ENCODE measurements around the gene SLC9A8. TPM values are rescaled to one million over a fixed set of nuclear protein-coding genes. Genes with fewer than 3 reads are reported as not detected.

Gene SLC9A8
- total and polyA plus RNA-seq, 4 donors: 7.8 to 21.1 (median 14.4) TPM

DNA sequence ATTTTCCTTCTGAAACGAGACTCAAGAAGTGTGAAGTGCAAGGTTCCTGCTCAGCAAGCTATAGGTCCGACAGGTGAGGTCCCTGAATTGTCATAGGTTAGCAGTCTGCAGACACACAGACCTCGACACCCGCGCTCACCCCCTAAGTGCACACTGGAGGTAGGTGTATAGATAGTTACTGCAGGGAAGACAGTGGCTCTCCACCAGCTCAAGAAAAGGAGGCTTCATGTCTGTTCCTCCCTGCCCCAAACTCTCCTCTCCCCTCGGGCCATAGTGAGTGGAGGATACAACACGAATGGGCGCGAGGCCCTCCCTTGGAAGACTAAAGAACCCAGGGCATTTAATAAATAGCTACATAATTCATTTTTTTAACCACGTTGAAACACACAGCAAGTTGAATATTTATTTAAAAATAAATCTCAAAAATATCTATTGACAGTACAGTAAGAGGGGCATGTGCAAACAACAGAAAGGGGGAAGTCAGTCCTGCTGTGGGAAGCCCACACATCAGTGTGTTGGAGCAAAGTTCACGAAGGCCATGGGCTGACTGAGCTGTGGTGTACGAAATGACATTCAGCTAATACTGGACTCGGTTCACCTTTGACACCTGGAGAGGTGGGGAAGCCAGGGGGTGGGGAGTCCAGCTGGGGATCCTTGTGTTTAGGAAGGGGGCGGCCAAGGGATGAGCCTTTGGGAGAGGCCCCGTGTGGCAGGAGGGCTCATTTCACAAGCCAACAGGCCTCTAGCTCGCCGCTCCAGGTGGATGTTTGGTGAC lies 92.0 kb downstream of the SLC9A8 start:
- Histone ChIP-seq H3K9ac (ENCODE audit: insufficient read depth in 1 of 2, low read length in 2 of 2) (no peak overlapping the region), H3K27ac (ENCODE audit: low read depth in 1 of 2, low read length in 1 of 2) (no peak overlapping the region), H3K4me3 (no peak overlapping the region), H3K9me3 (ENCODE audit: control insufficient read depth in 4 of 4, insufficient read depth in 3 of 4, low read length in 3 of 4) (no peaks in the 10 kb centered on the region), H3K27me3 (ENCODE audit: control insufficient read depth in 3 of 3, insufficient read depth in 3 of 3, low read length in 2 of 3) (no peaks in the 10 kb centered on the region), H3K36me3 (ENCODE audit: control insufficient read depth in 4 of 4, insufficient read depth in 4 of 4, low read length in 4 of 4) (peaks cover 12 to 47% (median 27%) of the 10 kb centered on the region in 4 donors), H3K4me1 (ENCODE audit: control insufficient read depth in 5 of 5, insufficient read depth in 5 of 5, low read length in 5 of 5) (peaks cover 0 to 5% (median 0%) of the 10 kb centered on the region in 5 donors)
- ATAC-seq (ENCODE audit: insufficient read depth, low FRiP score) (no peak), DNase-seq (no peak)
- 92 to 96% methylated on average over 17 of the region's 17 CpGs for WGBS, 2 donors
- TF ChIP-seq CTCF (IDR thresholded peaks at IDR 0.05; ENCODE audit: control extremely low read depth, extremely low read depth): no peak

DNA sequence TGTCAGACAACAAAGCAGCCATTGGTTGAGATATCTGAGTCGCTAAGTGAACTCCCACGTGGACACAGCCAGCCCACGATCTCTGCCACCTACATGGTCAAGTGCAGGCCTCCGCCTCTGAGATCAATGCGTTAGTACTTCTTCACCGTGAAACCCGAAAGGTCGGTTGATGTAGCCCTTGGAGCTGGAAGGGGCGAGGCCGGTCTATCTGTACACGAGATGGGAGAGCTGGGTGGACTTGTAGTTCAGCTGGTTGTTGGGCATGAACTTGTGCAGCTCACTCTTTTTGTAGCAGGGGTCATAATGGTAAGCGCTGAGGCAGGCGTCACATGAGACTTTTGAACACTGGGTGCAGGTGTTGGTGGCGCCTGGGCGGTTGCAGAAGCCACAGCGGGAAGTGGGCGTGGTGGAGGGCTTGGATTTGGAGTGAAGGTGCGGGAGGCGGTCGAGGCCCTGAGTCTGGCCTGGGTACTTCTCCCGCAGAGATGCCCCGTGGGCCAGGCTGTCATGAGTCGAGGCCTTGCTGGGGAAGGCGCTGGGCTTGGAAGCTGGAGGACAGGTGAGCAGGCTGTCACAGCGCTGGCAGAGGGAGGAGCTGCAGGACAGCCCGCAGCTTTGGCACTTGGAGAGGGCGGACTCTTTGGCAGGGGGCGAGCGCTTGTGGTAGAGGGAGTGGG lies 92.9 kb downstream of the SLC9A8 start:
- TF ChIP-seq CTCF (IDR thresholded peaks at IDR 0.05; ENCODE audit: control extremely low read depth, extremely low read depth): no peak
- DNase-seq (no peak), ATAC-seq (ENCODE audit: insufficient read depth, low FRiP score) (no peak)
- H3K36me3 ChIP-seq (ENCODE audit: control insufficient read depth in 4 of 4, insufficient read depth in 4 of 4, low read length in 4 of 4): peaks cover 12 to 53% (median 27%) of the 10 kb centered on the region in 4 donors
- H3K9me3 ChIP-seq (ENCODE audit: control insufficient read depth in 4 of 4, insufficient read depth in 3 of 4, low read length in 3 of 4): no peaks in the 10 kb centered on the region
- WGBS, 2 donors: 94 to 95% methylated on average over 29 of the region's 29 CpGs
- no peak overlapping the region for H3K9ac ChIP-seq (ENCODE audit: insufficient read depth in 1 of 2, low read length in 2 of 2)
- no peak overlapping the region for H3K4me3 ChIP-seq
- H3K27ac ChIP-seq (ENCODE audit: low read depth in 1 of 2, low read length in 1 of 2): peak overlapping the region in 1 of 2 donors; percentile 65
- peaks cover 0 to 5% (median 0%) of the 10 kb centered on the region in 5 donors for H3K4me1 ChIP-seq (ENCODE audit: control insufficient read depth in 5 of 5, insufficient read depth in 5 of 5, low read length in 5 of 5)
- H3K27me3 ChIP-seq (ENCODE audit: control insufficient read depth in 3 of 3, insufficient read depth in 3 of 3, low read length in 2 of 3): no peaks in the 10 kb centered on the region

GRCh38 chr20:49906101-49906604 lies 93.5 kb downstream of the SLC9A8 start:
- Histone ChIP-seq H3K27ac (ENCODE audit: low read depth in 1 of 2, low read length in 1 of 2) (peak overlapping the region in 1 of 2 donors; percentile 65), H3K9me3 (ENCODE audit: control insufficient read depth in 4 of 4, insufficient read depth in 3 of 4, low read length in 3 of 4) (no peaks in the 10 kb centered on the region), H3K36me3 (ENCODE audit: control insufficient read depth in 4 of 4, insufficient read depth in 4 of 4, low read length in 4 of 4) (peaks cover 12 to 53% (median 28%) of the 10 kb centered on the region in 4 donors), H3K9ac (ENCODE audit: insufficient read depth in 1 of 2, low read length in 2 of 2) (no peak overlapping the region), H3K27me3 (ENCODE audit: control insufficient read depth in 3 of 3, insufficient read depth in 3 of 3, low read length in 2 of 3) (no peaks in the 10 kb centered on the region), H3K4me1 (ENCODE audit: control insufficient read depth in 5 of 5, insufficient read depth in 5 of 5, low read length in 5 of 5) (peaks cover 0 to 3% (median 0%) of the 10 kb centered on the region in 5 donors), H3K4me3 (no peak overlapping the region)
- no peak for TF ChIP-seq CTCF (IDR thresholded peaks at IDR 0.05; ENCODE audit: control extremely low read depth, extremely low read depth)
- ATAC-seq (ENCODE audit: insufficient read depth, low FRiP score) (peak; percentile 19), DNase-seq (no peak)
- 90 to 96% methylated on average over 37 of the region's 37 CpGs for WGBS, 2 donors
